Upper lobe of left lung (tissue), 6 donors: ENCODE data around the gene AFAP1. TPM values are rescaled to one million over a fixed set of nuclear protein-coding genes. Genes with fewer than 3 reads are reported as not detected.

Experiments used
- ATAC-seq, 2 donors: fragments of 200-7000 bp; cut with Tn5 transposase; one replicate each; pipeline ENCODE4 v1.9.1; 2022; ENCODE audit warnings: mild to moderate bottlenecking in 2 of 2, moderate library complexity in 2 of 2; ENCODE audit not compliant: low FRiP score in 2 of 2
- DNase-seq, 2 donors: peaks; one replicate each; pipeline ENCODE4 v3.0.0-alpha.2; 2019 to 2020
- H3K27ac ChIP-seq, 4 donors: fragments of 200-600 bp; sonication (generic); one replicate each; pipeline ENCODE4 v1.5.1; 2016 to 2019
- H3K27me3 ChIP-seq, 4 donors: fragments of 200-600 bp; sonication (generic); one replicate each; pipeline ENCODE4 v1.5.1; 2017 to 2019
- H3K36me3 ChIP-seq, 4 donors: fragments of 200-600 bp; sonication (generic); one replicate each; pipeline ENCODE4 v1.5.1; 2016 to 2019
- H3K4me1 ChIP-seq, 4 donors: fragments of 200-600 bp; sonication (generic); one replicate each; pipeline ENCODE4 v1.5.1; 2018 to 2019
- H3K4me3 ChIP-seq, 4 donors: fragments of 200-600 bp; sonication (generic); one replicate each; pipeline ENCODE4 v1.5.1; 2017 to 2019; ENCODE audit warnings: mild to moderate bottlenecking in 2 of 4, moderate library complexity in 1 of 4
- H3K9me3 ChIP-seq, 4 donors: fragments of 200-600 bp; sonication (generic); one replicate each; pipeline ENCODE4 v1.5.1; 2018 to 2019
- EP300 ChIP-seq, 4 donors: sonication (generic); formaldehyde crosslinking; IDR thresholded peaks; one replicate each; pipeline ENCODE4 v1.5.1; 2017; ENCODE audit warnings: antibody characterized with exemption in 4 of 4, control low read depth in 2 of 4
- POLR2A ChIP-seq, 4 donors: fragments of 450-650 bp; IDR thresholded peaks; one replicate each; pipeline ENCODE4 v1.5.1; 2016 to 2017; ENCODE audit warnings: antibody characterized with exemption in 4 of 4, mild to moderate bottlenecking in 2 of 4
- POLR2AphosphoS5 ChIP-seq, 2 donors: sonication (generic); formaldehyde crosslinking; IDR thresholded peaks; one replicate each; pipeline ENCODE4 v1.5.1; 2017; ENCODE audit warnings: antibody characterized with exemption in 2 of 2
- WGBS, 2 donors: methylation state at CpG; one replicate each; pipeline ENCODE4 v1.1.5; 2017 to 2018; 5-methylcytosine and 5-hydroxymethylcytosine counted together
- total RNA-seq, 6 donors: library from RNA; depleted of rRNA in 4 of 6; stranded (reverse); fragments of >200 nt in 4 of 6; gene quantifications; one replicate each; pipeline versions ENCODE4 v1.1.0 to v1.2.1, GENCODE V29; 2016 to 2021
- TF ChIP-seq, protein P1 (sequence below), 6 experiments: fragments of 450-650 bp in 4 of 6; fragments of 200-600 bp in 2 of 6; sonication (generic) in 2 of 6; IDR thresholded peaks; one replicate each; pipeline ENCODE4 v1.5.1; 2016 to 2019; ENCODE audit warnings: antibody characterized with exemption in 6 of 6
- donor health status: DM: no; HTN: no; CAD: no; lungs with moderate emphysema.
- donor health status: DM: no; HTN: yes; CAD: no; lungs with severe emphysema.

AFAP1 gene
- total RNA-seq, 6 donors from 2014 or later, result 10.9 to 26.7 (median 19.2) TPM

- peak; percentile 79 to 85 for ATAC-seq
- TF ChIP-seq POLR2AphosphoS5 (IDR thresholded peaks at IDR 0.05) (no peak), POLR2A (IDR thresholded peaks at IDR 0.05) (no peak)
- TF ChIP-seq, protein P1, sequence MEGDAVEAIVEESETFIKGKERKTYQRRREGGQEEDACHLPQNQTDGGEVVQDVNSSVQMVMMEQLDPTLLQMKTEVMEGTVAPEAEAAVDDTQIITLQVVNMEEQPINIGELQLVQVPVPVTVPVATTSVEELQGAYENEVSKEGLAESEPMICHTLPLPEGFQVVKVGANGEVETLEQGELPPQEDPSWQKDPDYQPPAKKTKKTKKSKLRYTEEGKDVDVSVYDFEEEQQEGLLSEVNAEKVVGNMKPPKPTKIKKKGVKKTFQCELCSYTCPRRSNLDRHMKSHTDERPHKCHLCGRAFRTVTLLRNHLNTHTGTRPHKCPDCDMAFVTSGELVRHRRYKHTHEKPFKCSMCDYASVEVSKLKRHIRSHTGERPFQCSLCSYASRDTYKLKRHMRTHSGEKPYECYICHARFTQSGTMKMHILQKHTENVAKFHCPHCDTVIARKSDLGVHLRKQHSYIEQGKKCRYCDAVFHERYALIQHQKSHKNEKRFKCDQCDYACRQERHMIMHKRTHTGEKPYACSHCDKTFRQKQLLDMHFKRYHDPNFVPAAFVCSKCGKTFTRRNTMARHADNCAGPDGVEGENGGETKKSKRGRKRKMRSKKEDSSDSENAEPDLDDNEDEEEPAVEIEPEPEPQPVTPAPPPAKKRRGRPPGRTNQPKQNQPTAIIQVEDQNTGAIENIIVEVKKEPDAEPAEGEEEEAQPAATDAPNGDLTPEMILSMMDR (IDR thresholded peaks at IDR 0.05), result peak; percentile 58 to 85 (median 75)
- 26 to 36% methylated on average over 12 of the region's 12 CpGs for WGBS, 2 donors
- Histone ChIP-seq H3K36me3 (peaks cover 0 to 30% (median 7%) of the 10 kb centered on the region in 4 donors), H3K4me1 (no peaks in the 10 kb centered on the region), H3K27me3 (no peaks in the 10 kb centered on the region), H3K4me3 (no peak overlapping the region), H3K27ac (no peak overlapping the region), H3K9me3 (no peaks in the 10 kb centered on the region)
- peak; percentile 76 to 88 for DNase-seq
Observed at GRCh38 chr4:7761720-7762119, 177.9 kb downstream of the AFAP1 start.

DNA sequence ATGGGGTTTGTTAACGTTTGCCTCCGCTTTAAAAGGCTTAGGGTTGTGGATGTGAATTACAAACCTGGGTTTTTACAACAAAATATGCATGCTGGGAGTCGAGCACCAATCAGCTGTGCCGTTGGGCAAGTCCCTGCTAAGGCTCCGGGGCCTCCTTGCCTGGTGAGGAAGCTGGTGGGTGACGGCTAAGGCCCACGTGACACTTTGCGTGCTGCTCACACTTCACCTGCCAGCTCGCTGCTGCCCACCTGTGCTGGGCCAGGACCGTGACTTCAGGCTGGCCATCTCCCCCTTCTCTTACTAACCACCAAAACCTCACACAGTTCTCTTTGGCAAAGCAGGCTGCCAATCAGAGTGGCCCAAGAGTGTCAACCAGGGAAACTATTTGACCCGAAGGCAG, 178.3 kb downstream of the AFAP1 start:
- no peak for ATAC-seq
- H3K36me3 ChIP-seq, result peaks cover 0 to 26% (median 7%) of the 10 kb centered on the region in 4 donors
- WGBS, 2 donors, result 88 to 89% methylated on average over 5 to 11 of the region's 11 CpGs
- H3K27ac ChIP-seq, result no peak overlapping the region
- H3K4me1 ChIP-seq, result no peaks in the 10 kb centered on the region
- no peak overlapping the region for H3K4me3 ChIP-seq
- no peaks in the 10 kb centered on the region for H3K27me3 ChIP-seq
- no peak for TF ChIP-seq EP300 (IDR thresholded peaks at IDR 0.05)
- TF ChIP-seq POLR2AphosphoS5 (IDR thresholded peaks at IDR 0.05), result no peak
- TF ChIP-seq, protein P1 (IDR thresholded peaks at IDR 0.05), result no peak
- no peak for TF ChIP-seq POLR2A (IDR thresholded peaks at IDR 0.05)
- DNase-seq, result no peak
- H3K9me3 ChIP-seq, result no peaks in the 10 kb centered on the region

DNA sequence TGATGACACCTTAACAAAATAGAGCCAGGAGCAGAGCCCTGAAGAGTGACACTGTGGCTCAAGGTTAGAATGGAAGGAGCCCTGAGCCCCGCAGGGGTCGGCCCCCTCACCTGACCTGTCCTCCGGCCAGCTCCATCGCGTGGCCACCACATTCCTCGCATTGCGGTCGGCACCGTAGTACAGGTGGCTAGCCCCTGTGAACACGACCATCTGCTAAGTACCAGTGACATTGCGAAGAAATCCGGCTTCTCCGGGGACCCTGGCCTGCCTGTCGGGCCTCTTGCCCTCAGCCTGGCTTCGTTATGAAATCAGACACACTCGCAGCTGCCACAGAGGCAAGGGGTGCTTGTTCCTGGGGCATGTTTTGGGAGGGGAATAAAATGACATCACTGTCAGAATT, 179.0 kb downstream of the AFAP1 start:
- WGBS, 2 donors, result 84 to 90% methylated on average over 14 to 16 of the region's 16 CpGs
- H3K4me1 ChIP-seq, result no peaks in the 10 kb centered on the region
- ATAC-seq, result no peak
- TF ChIP-seq, protein P1 (IDR thresholded peaks at IDR 0.05), result no peak
- TF ChIP-seq POLR2AphosphoS5 (IDR thresholded peaks at IDR 0.05) (no peak), POLR2A (IDR thresholded peaks at IDR 0.05) (no peak), EP300 (IDR thresholded peaks at IDR 0.05) (no peak)
- no peak overlapping the region for H3K27ac ChIP-seq
- no peaks in the 10 kb centered on the region for H3K27me3 ChIP-seq
- H3K36me3 ChIP-seq, result peaks cover 0 to 24% (median 7%) of the 10 kb centered on the region in 4 donors
- H3K9me3 ChIP-seq, result no peaks in the 10 kb centered on the region
- H3K4me3 ChIP-seq, result no peak overlapping the region
- no peak for DNase-seq

- H3K27me3 ChIP-seq, result no peaks in the 10 kb centered on the region
- H3K36me3 ChIP-seq, result peaks cover 0 to 22% (median 7%) of the 10 kb centered on the region in 4 donors
- H3K27ac ChIP-seq, result no peak overlapping the region
- H3K9me3 ChIP-seq, result no peaks in the 10 kb centered on the region
- ATAC-seq, result no peak
- no peaks in the 10 kb centered on the region for H3K4me1 ChIP-seq
- H3K4me3 ChIP-seq, result no peak overlapping the region
- TF ChIP-seq EP300 (IDR thresholded peaks at IDR 0.05), result no peak
- TF ChIP-seq, protein P1 (IDR thresholded peaks at IDR 0.05), result no peak
- no peak for TF ChIP-seq POLR2A (IDR thresholded peaks at IDR 0.05)
- TF ChIP-seq POLR2AphosphoS5 (IDR thresholded peaks at IDR 0.05), result no peak
- WGBS, 2 donors, result 96 to 100% methylated on average over 6 to 8 of the region's 9 CpGs
- DNase-seq, result no peak
Observed at GRCh38 chr4:7760228-7760627, 179.4 kb downstream of the AFAP1 start.

DNA sequence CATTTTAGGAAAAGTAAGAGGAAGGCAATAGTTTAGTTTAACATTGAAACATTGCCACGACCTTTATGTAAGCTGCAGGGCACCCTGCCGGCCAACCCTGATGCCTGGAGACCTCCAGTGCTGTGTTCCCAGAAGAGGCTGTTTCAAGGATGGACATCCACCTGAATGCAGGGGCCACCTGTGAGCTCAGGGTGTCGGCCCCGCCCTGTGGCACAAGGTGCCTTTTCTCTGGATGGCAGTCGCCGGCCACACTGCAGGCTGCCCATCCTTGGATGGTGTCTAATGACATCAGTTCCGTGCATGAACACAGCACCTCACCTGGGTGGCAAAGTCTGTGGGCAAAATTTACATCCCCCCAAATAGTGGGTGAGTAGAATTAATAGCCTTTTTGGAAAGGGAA, 180.0 kb downstream of the AFAP1 start:
- no peaks in the 10 kb centered on the region for H3K27me3 ChIP-seq
- H3K9me3 ChIP-seq, result no peaks in the 10 kb centered on the region
- DNase-seq (no peak), ATAC-seq (no peak)
- no peak overlapping the region for H3K4me3 ChIP-seq
- peak overlapping the region in 1 of 4 donors; percentile 21 for H3K27ac ChIP-seq
- peaks cover 0 to 19% (median 7%) of the 10 kb centered on the region in 4 donors for H3K36me3 ChIP-seq
- no peaks in the 10 kb centered on the region for H3K4me1 ChIP-seq
- WGBS, 2 donors, result 90 to 97% methylated on average over 5 to 7 of the region's 7 CpGs
- no peak for TF ChIP-seq POLR2AphosphoS5 (IDR thresholded peaks at IDR 0.05)
- TF ChIP-seq, protein P1 (IDR thresholded peaks at IDR 0.05), result no peak
- TF ChIP-seq POLR2A (IDR thresholded peaks at IDR 0.05), result no peak
- no peak for TF ChIP-seq EP300 (IDR thresholded peaks at IDR 0.05)
